22Rv1 (cell line): ENCODE results near the gene TRPV4.

ENCODE experiments used
- H3K27ac ChIP-seq: fragments of 450-650 bp; 2 replicates; pipeline ENCODE4 v1.5.1; 2017
- ZFX ChIP-seq: fragments of 450-650 bp; IDR thresholded peaks from 2 replicates; pipeline ENCODE4 v1.6.1; 2017; ENCODE audit warnings: antibody characterized with exemption, borderline replicate concordance
- TF ChIP-seq, protein P1 (sequence below): fragments of 450-650 bp; IDR thresholded peaks from 2 replicates; pipeline ENCODE4 v1.5.1; 2017; ENCODE audit warnings: mild to moderate bottlenecking

The TRPV4 gene

DNA sequence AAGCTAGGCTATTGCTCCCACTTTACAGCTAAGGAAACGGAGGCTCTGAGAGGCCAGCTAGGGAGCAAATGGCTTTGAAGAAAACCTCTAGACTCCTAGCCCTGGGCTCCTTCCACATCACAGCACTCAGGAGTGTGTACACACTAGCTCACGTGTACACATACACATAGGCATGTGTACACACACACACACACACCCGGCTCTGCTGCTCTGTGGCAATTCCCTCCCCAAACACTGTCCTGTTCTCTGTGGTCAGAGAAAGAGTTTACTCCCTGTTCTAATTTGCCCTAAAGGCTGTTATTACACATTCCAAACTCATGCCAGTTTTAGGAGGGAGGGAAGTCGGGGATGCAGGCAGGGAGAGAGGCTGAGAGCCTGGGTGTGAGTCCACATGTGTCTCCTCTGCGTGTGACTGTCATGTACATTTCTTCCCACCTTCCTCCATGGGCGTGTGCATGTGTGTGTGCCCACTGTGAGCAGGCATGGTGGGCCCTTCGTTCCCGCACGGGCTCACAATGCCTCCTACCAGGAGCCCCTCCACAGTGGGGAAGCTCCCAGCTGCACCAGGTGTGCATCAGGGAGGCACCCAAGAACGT is 14.2 kb downstream of the TRPV4 start:
- no peak for TF ChIP-seq ZFX
- TF ChIP-seq, protein P1, sequence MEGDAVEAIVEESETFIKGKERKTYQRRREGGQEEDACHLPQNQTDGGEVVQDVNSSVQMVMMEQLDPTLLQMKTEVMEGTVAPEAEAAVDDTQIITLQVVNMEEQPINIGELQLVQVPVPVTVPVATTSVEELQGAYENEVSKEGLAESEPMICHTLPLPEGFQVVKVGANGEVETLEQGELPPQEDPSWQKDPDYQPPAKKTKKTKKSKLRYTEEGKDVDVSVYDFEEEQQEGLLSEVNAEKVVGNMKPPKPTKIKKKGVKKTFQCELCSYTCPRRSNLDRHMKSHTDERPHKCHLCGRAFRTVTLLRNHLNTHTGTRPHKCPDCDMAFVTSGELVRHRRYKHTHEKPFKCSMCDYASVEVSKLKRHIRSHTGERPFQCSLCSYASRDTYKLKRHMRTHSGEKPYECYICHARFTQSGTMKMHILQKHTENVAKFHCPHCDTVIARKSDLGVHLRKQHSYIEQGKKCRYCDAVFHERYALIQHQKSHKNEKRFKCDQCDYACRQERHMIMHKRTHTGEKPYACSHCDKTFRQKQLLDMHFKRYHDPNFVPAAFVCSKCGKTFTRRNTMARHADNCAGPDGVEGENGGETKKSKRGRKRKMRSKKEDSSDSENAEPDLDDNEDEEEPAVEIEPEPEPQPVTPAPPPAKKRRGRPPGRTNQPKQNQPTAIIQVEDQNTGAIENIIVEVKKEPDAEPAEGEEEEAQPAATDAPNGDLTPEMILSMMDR, result no peak
- no peak overlapping the region for H3K27ac ChIP-seq

DNA sequence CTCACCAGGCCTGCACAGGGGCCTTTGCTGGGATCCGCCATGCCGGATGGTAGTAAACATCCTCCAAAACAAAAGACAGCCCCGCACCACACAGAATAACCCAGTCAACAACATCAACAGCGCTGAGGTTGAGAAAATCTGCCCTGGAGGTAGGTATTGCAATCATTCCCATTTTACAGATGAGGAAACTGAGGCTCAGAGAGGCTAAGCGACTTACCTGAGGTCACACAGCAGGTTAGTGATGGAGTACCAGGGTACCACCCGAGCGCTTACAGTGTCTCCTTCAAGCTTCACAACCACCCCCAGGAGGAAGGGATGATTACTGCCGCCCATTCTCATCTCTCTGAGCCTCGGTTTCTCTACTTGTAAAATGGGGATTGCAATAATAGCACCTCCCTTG is 14.9 kb downstream of the TRPV4 start:
- H3K27ac ChIP-seq, result no peak overlapping the region
- TF ChIP-seq ZFX, result no peak
- TF ChIP-seq, protein P1, result no peak

DNA sequence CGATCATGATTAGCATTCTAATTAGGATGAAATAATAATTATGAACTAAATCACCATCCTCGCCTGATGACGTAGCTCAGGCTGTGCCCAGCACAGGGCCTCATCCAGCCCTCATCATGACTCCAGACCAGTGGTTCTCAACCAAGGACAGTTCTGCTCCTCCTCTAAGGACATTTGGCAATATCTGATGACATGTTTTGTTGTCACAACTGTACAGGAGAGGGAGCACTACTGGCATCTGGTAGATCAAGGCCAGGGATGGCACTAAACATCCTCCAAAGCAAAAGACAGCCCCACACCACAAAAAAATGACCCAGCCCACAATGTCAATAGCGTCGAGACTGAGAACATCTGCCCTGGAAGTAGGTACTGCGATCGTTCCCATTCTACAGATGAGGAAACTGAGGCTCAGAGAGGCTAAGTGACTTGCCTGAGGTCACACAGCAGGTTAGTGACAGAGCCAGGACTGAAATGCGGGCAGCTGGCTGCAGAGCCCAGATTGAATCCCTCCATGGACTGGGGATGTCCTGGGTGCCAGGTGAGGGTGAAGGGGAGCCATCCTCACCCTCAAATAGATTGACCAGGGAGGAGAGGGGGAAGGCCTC is 15.5 kb downstream of the TRPV4 start:
- TF ChIP-seq, protein P1, result no peak
- TF ChIP-seq ZFX, result no peak

DNA sequence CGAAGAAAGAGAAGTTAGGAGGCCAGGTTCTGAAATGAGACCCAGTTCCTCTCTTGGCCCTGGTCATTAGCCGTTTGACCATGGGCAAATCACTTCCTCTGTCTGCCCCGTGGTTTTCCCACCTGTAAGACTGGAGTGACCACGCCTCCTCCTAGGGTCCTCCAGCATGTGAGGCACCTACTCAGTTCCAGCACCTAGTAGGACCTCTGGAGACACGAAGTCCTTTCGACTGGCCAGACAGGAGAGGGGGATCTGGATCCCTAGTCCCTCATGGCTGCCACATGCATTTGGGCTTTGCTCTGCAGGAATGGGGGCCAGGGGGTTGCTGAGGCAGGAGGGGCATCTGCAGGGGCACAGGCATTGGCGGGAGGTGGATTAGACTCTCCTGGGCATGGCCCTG is 16.3 kb downstream of the TRPV4 start:
- TF ChIP-seq ZFX, result no peak
- TF ChIP-seq, protein P1, result no peak
- no peak overlapping the region for H3K27ac ChIP-seq

More for the DNA sequence above, 15.5 kb downstream of the TRPV4 start:
- no peak overlapping the region for H3K27ac ChIP-seq

DNA sequence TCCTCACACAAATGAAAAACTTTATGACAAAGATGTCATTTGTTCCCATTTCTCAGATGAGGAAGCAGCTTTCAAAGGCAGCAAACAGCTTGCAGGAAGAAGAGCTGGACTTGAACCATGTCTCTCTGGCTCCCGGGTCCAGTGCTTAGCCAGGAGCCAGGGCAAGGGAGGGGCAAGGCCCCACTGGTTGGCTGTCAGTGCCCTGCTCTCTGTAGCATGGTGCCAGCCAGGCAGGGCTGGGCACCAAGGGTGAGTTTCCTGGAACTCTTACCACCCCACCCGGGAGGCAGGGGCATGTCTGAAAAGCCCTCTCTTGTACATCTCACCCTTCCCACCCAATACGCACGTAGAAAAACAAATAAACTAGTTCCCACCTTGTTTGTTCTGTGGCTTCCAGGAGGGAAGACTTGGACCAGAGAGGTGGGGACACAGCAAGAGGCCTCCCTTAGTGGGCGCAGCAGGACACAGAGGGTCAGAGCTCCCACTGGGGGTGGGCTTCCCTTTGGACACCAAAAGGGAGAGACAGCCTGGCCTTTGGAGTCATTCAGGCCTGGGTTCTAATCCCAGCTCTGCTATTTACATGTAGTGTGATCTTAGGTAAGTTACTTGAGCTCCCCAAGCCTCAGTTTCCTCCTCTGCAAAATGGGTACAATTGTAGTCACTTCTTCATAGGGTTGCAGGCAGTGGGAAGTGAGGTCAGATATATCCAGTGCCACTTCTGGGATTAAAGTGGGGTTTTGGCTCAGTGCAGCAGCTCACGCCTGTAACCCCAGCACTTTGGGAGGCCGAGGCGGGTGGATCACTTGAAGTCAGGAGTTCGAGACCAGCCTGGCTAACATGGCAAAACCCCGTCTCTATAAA is 17.2 kb downstream of the TRPV4 start:
- no peak overlapping the region for H3K27ac ChIP-seq
- TF ChIP-seq, protein P1, result no peak

DNA sequence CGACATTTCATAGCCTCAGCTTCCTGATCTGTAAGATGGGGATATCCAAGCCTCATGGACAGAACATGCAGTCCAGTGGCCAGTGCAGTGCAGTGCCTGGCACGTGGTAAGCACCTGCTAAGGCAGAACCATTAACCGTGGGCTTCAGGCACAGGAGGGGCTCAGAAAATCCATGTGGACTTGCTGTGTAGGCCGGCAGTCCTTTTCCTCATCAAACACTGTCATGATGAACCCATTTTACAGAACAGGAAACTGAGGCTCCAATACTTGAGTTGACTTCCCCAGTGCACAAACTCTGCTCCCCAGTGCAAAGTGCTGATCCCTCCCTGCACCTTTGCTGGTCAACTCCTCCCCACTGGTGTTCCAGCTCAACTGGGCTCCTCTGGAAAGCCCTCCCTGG is 18.0 kb downstream of the TRPV4 start:
- TF ChIP-seq, protein P1, result no peak
- no peak for TF ChIP-seq ZFX
- H3K27ac ChIP-seq, result no peak overlapping the region
